GM12878 (cell line): ENCODE data around the gene TMEM131L. TPM values are rescaled to one million over a fixed set of nuclear protein-coding genes. Genes with fewer than 3 reads are reported as not detected.

Experiments
- ATAC-seq: fragments of 200-7000 bp; cut with Tn5 transposase; 3 replicates; pipeline ENCODE4 v1.9.1; 2020; ENCODE audit warnings: mild to moderate bottlenecking, moderate library complexity
- BruUV-seq: library from RNA; stranded (reverse); fragments of 400-500 nt; replicated peaks from 2 replicates; lab custom pipeline; 2021; lab: Mats Ljungman, UMichigan
- CTCF ChIA-PET: fragments of 300-600 bp; sonication (Branson Sonifier 250); formaldehyde crosslinking; extraction: SDS; loops from one replicate; lab custom pipeline; 2021; ENCODE audit warnings: inconsistent platforms; lab: Yijun Ruan, JAX
- POLR2A ChIA-PET: fragments of 350-600 bp; formaldehyde crosslinking; extraction: SDS; loops from one replicate; lab custom pipeline; 2021; ENCODE audit warnings: inconsistent platforms; lab: Charles Lee
- RAD21 ChIA-PET: fragments of 300-600 bp; sonication (Branson Sonifier 250); formaldehyde crosslinking; loops from one replicate; lab custom pipeline; 2023; ENCODE audit warnings: antibody characterized with exemption; ENCODE audit not compliant: unreplicated experiment; lab: Charles Lee
- SMC1A ChIA-PET: fragments of 300-600 bp; sonication (Branson Sonifier 250); formaldehyde crosslinking; loops from one replicate; lab custom pipeline; 2023; ENCODE audit not compliant: unreplicated experiment, uncharacterized antibody; lab: Charles Lee
- DNase-seq: peaks from one replicate; pipeline ENCODE4 v3.0.0-alpha.2; 2011; ENCODE audit warnings: low read depth, low spot score
- FAIRE-seq: peaks from 3 replicates; lab custom pipeline; 2011; peaks lifted over from hg19 to GRCh38; lab: Jason Lieb, UNC
- H2AFZ ChIP-seq: 2 replicates; pipeline ENCODE4 v1.6.0; 2011; ENCODE audit warnings: low read depth, low read length, control low read depth; ENCODE audit not compliant: control insufficient read depth
- H3K27ac ChIP-seq: 2 replicates; pipeline ENCODE4 v1.5.1; 2011; ENCODE audit warnings: control low read depth; ENCODE audit not compliant: control insufficient read depth, insufficient read depth
- H3K27me3 ChIP-seq, 2 experiments: replicated peaks in 1 of 2; 2 replicates each; pipeline versions ENCODE4 v1.6.0 to v1.6.1; 2011; ENCODE audit warnings: low read length in 1 of 2; ENCODE audit not compliant: control insufficient read depth in 2 of 2, insufficient read depth in 2 of 2
- H3K36me3 ChIP-seq, 2 experiments: 2 replicates each; pipeline ENCODE4 v1.5.1; 2011; ENCODE audit warnings: low read length in 1 of 2; ENCODE audit not compliant: control insufficient read depth in 2 of 2, insufficient read depth in 2 of 2
- H3K4me1 ChIP-seq: 2 replicates; pipeline ENCODE4 v1.6.1; 2011; ENCODE audit warnings: mild to moderate bottlenecking, low read length, moderate library complexity, mixed read lengths; ENCODE audit not compliant: control insufficient read depth, insufficient read depth
- H3K4me2 ChIP-seq: 2 replicates; pipeline ENCODE4 v1.6.0; 2011; ENCODE audit warnings: control low read depth; ENCODE audit not compliant: control insufficient read depth, insufficient read depth
- H3K4me3 ChIP-seq: fragments of 200-600 bp; sonication (generic); 2 replicates; pipeline ENCODE4 v1.5.1; 2016
- H3K79me2 ChIP-seq: 2 replicates; pipeline ENCODE4 v1.6.0; 2011; ENCODE audit warnings: low read length; ENCODE audit not compliant: control insufficient read depth, insufficient read depth
- H3K9ac ChIP-seq: 2 replicates; pipeline ENCODE4 v1.8.0; 2011; ENCODE audit warnings: low read length, control low read depth, mixed read lengths; ENCODE audit not compliant: control insufficient read depth, insufficient read depth
- H3K9me3 ChIP-seq: replicated peaks from 3 replicates; pipeline ENCODE4 v1.5.1; 2011; ENCODE audit warnings: mild to moderate bottlenecking, low read length; ENCODE audit not compliant: control insufficient read depth, insufficient read depth
- H4K20me1 ChIP-seq: 2 replicates; pipeline ENCODE4 v1.6.0; 2011; ENCODE audit not compliant: control insufficient read depth, insufficient read depth
- BCLAF1 ChIP-seq: fragments of 450-650 bp; IDR thresholded peaks from 2 replicates; pipeline ENCODE4 v1.6.1; 2017; ENCODE audit warnings: antibody characterized with exemption, mild to moderate bottlenecking, moderate library complexity
- EED ChIP-seq: sonication (generic); IDR thresholded peaks from 2 replicates; pipeline ENCODE4 v1.6.1; 2016; ENCODE audit warnings: antibody characterized with exemption, low read depth
- MXI1 ChIP-seq: fragments of 150-350 bp; IDR thresholded peaks from 2 replicates; pipeline ENCODE4 v1.6.1; 2011; ENCODE audit warnings: low read depth, mild to moderate bottlenecking, inconsistent platforms, low read length, improper control_type of control experiment
- NFXL1 ChIP-seq: fragments of 450-650 bp; IDR thresholded peaks from 2 replicates; pipeline ENCODE4 v1.6.1; 2017; ENCODE audit warnings: antibody characterized with exemption, mild to moderate bottlenecking, borderline replicate concordance
- NFYA ChIP-seq: IDR thresholded peaks from 2 replicates; pipeline ENCODE4 v1.6.1; 2011; ENCODE audit warnings: low read depth, mild to moderate bottlenecking, low read length, improper control_type of control experiment, borderline replicate concordance
- PAX5 ChIP-seq: IDR thresholded peaks from 2 replicates; pipeline ENCODE4 v1.6.1; 2011; ENCODE audit warnings: low read depth, low read length, borderline replicate concordance
- SMAD5 ChIP-seq: IDR thresholded peaks from 2 replicates; pipeline ENCODE4 v1.6.1; 2016; ENCODE audit warnings: antibody characterized with exemption, low read depth
- SRF ChIP-seq, 2 experiments: IDR thresholded peaks; 2 replicates each; pipeline ENCODE4 v1.6.1; 2011; ENCODE audit warnings: low read depth in 2 of 2, low read length in 2 of 2, mild to moderate bottlenecking in 1 of 2, moderate library complexity in 1 of 2
- WGBS: methylation state at CpG from one replicate; pipeline ENCODE4 v1.1.6; 2016; ENCODE audit warnings: low lambda C conversion rate; ENCODE audit not compliant: insufficient replicate concordance, insufficient coverage; ENCODE audit errors: missing lambda C conversion rate; 5-methylcytosine and 5-hydroxymethylcytosine counted together
- in situ Hi-C: fragments of 300-500 bp; cut with MboI; formaldehyde crosslinking; loops from 9 replicates; pipeline ENCODE4 v1.14.3; 2018; ENCODE audit warnings: mixed read lengths
- intact Hi-C: fragments of 100-400 bp; cut with micrococcal nuclease; formaldehyde crosslinking; loops from one replicate; pipeline ENCODE4 v1.14.2; 2022; ENCODE audit not compliant: unreplicated experiment
- polyA plus RNA-seq, 11 experiments: library from polyadenylated mRNA; depleted of rRNA in 4 of 11; unstranded in 6 of 11; stranded (reverse) in 5 of 11; fragments of >200 nt; fragmentation: Nextera tagmentation in 4 of 11; fragmentation: Illumina TruSeq in 1 of 11; extraction: Ambion mirVana in 4 of 11; extraction: Trizol in 1 of 11; gene quantifications; 1 replicate in 1 of 11; 2 replicates in 10 of 11; pipeline versions ENCODE4 v1.2.1 to v1.2.3, GENCODE V29; 2011 to 2016; ENCODE audit warnings: inconsistent platforms in 2 of 11, missing spikeins in 2 of 11, low read depth in 1 of 11
- total RNA-seq, 4 experiments: library from RNA; depleted of rRNA in 3 of 4; stranded (reverse); fragments of >200 nt in 3 of 4; fragmentation: Illumina TruSeq in 1 of 4; extraction: Trizol in 1 of 4; gene quantifications; 2 replicates each; pipeline versions ENCODE4 v1.2.1 to v1.2.3, GENCODE V29; 2013 to 2021
- TF ChIP-seq, protein P1 (sequence below): IDR thresholded peaks from 2 replicates; pipeline ENCODE4 v1.6.1; 2011; ENCODE audit warnings: low read depth, low read length, improper control_type of control experiment, borderline replicate concordance
- TF ChIP-seq, protein P2 (sequence below): IDR thresholded peaks from 2 replicates; pipeline ENCODE4 v1.6.1; 2011; ENCODE audit warnings: mild to moderate bottlenecking, low read depth, low read length, moderate library complexity; ENCODE audit not compliant: insufficient replicate concordance

Gene TMEM131L
- total and polyA plus RNA-seq, 10 of the 15 experiments (the other 5 are each of a cell fraction or from before 2014, with no cell fraction given) = 8.5 to 101 (median 74.4) TPM

DNA sequence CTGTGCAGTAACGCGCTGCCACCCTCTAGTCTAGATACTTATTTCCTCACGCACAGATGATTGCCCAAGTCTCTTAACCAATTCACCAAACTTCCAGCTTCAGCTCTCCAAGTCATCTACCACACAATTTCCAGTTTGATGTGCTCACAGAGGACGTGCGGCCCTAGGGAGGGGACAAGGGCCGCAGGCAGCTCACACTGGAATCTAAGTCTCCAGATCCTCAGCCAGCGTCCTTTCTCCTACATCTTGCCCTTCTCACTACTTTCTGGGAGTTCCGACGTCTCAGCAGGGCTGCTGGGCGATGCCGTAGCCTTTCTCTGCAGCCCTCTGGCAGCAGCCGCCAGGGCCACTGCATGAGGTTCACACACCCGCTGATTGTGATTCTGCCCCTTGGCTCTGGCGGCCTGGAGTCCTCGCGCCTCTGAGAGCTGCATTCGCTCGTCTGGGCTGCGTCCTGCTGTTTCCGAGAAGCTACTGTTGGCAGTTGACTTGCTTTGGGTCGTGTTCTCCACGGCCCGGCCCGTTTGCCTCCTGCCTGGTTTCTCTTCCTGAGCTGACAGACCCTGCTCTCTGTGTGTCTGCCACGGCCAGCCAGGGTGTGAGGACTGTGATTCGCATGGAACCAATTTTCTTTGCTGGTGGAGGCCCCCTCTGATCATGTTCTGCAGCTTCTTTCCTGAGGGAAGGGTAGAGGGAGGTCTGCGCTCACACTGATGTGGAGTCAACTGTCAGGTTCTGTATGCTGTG lies 14.1 kb upstream of the TMEM131L start:
- intact Hi-C loops = no loop called here
- H3K27ac ChIP-seq = no peak overlapping the region
- no peak for FAIRE-seq
- H3K79me2 ChIP-seq = no peaks in the 10 kb centered on the region
- H3K4me1 ChIP-seq = peaks cover 9% of the 10 kb centered on the region
- RAD21 ChIA-PET = no interaction called here
- DNase-seq = no peak
- ATAC-seq = no peak
- no peak overlapping the region for H3K9ac ChIP-seq
- SMC1A ChIA-PET = interaction anchor here (0.8 kb wide), 1 partner anchor 19 kb away, joined by 4 read pairs; no protein-coding TSS in a partner anchor
- H3K4me2 ChIP-seq = no peak overlapping the region
- BruUV-seq = no TSS peak
- in situ Hi-C loops = no loop called here
- no peak overlapping the region for H2AFZ ChIP-seq
- no peaks in the 10 kb centered on the region for H4K20me1 ChIP-seq
- no peak overlapping the region for H3K4me3 ChIP-seq
- CTCF ChIA-PET = no interaction called here
- no peaks in the 10 kb centered on the region for H3K9me3 ChIP-seq
- H3K27me3 ChIP-seq = no peaks in the 10 kb centered on the region
- no peak for TF ChIP-seq NFYA
- no peak for TF ChIP-seq EED
- no peak for TF ChIP-seq PAX5
- no peak for TF ChIP-seq NFXL1
- TF ChIP-seq SMAD5 = no peak
- no peak for TF ChIP-seq MXI1
- TF ChIP-seq, protein P1, sequence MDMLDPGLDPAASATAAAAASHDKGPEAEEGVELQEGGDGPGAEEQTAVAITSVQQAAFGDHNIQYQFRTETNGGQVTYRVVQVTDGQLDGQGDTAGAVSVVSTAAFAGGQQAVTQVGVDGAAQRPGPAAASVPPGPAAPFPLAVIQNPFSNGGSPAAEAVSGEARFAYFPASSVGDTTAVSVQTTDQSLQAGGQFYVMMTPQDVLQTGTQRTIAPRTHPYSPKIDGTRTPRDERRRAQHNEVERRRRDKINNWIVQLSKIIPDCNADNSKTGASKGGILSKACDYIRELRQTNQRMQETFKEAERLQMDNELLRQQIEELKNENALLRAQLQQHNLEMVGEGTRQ = no peak
- no peak for TF ChIP-seq SRF (IDR thresholded peaks at IDR 0.05; ENCODE audit: low read depth in 2 of 2, low read length in 2 of 2)
- TF ChIP-seq BCLAF1 = no peak
- TF ChIP-seq, protein P2, sequence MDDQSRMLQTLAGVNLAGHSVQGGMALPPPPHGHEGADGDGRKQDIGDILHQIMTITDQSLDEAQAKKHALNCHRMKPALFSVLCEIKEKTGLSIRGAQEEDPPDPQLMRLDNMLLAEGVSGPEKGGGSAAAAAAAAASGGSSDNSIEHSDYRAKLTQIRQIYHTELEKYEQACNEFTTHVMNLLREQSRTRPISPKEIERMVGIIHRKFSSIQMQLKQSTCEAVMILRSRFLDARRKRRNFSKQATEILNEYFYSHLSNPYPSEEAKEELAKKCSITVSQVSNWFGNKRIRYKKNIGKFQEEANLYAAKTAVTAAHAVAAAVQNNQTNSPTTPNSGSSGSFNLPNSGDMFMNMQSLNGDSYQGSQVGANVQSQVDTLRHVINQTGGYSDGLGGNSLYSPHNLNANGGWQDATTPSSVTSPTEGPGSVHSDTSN = no peak
- TF ChIP-seq, all 136 proteins: peak for 0
- H3K36me3 ChIP-seq = no peaks in the 10 kb centered on the region
- 91% methylated on average over 22 of the region's 27 CpGs for WGBS
- POLR2A ChIA-PET = interaction anchor here (1.1 kb wide), 1 partner anchor 12 kb away, joined by 4 read pairs; no protein-coding TSS in a partner anchor
